ENCODE data around the gene PHLPP1. TPM values are rescaled to one million over a fixed set of nuclear protein-coding genes. Genes with fewer than 3 reads are reported as not detected.

Gene PHLPP1
- total and polyA plus RNA-seq, 8 donors = 2.1 to 77.0 (median 12.5) TPM

- H3K4me3 ChIP-seq = no peak overlapping the region
- H3K27ac ChIP-seq = no peak overlapping the region
- no peaks in the 10 kb centered on the region for H3K4me1 ChIP-seq
- H3K27me3 ChIP-seq = peaks cover 0 to 14% (median 0%) of the 10 kb centered on the region in 3 donors
- TF ChIP-seq POLR2A (IDR thresholded peaks at IDR 0.05) = no peak
- no peak for TF ChIP-seq EP300 (IDR thresholded peaks at IDR 0.05)
- TF ChIP-seq POLR2AphosphoS5 (IDR thresholded peaks at IDR 0.05) = no peak
- 89 to 96% (median 93%) methylated on average over 8 of the region's 8 CpGs for WGBS, 5 donors
- H3K36me3 ChIP-seq = no peaks in the 10 kb centered on the region
- intact Hi-C loops (cut with DNase I; ENCODE audit: low total_unique reads) = no loop called here
- H3K9me3 ChIP-seq = no peaks in the 10 kb centered on the region
- no peak for DNase-seq
Observed at GRCh38 chr18:62991389-62991788, 276.0 kb downstream of the PHLPP1 start.

DNA sequence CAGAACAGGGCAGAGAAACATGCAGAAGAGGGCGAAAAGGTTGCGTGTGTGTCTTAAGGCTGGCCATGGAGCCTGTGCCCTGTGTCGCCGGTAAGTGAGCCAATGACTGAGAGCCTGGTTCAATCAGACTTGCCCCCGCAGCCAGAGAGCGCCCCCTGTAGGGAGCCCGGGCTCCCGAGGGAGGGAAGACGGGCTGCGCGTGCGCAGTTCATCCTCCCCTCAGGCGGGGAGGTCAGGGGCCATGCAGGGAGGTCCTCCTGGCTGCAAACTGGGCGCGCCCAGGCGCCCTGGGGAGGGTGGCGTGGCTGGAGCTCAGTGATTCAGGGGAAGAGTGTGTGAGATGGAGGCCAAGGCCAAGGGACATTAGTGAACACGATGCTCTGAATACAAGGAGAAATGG lies 276.6 kb downstream of the PHLPP1 start:
- Histone ChIP-seq H3K4me1 (no peaks in the 10 kb centered on the region), H3K27me3 (peaks cover 0 to 14% (median 0%) of the 10 kb centered on the region in 3 donors), H3K4me3 (no peak overlapping the region), H3K36me3 (no peaks in the 10 kb centered on the region), H3K9me3 (no peaks in the 10 kb centered on the region), H3K27ac (no peak overlapping the region)
- no peak for DNase-seq
- intact Hi-C loops (cut with DNase I; ENCODE audit: low total_unique reads) = no loop called here
- WGBS, 5 donors = 91 to 96% (median 95%) methylated on average over 17 to 18 of the region's 18 CpGs
- no peak for TF ChIP-seq EP300 (IDR thresholded peaks at IDR 0.05)
- TF ChIP-seq POLR2AphosphoS5 (IDR thresholded peaks at IDR 0.05) = no peak
- TF ChIP-seq POLR2A (IDR thresholded peaks at IDR 0.05) = no peak
- no peak for TF ChIP-seq CTCF (IDR thresholded peaks at IDR 0.05)

GRCh38 chr18:62992877-62993365 lies 277.6 kb downstream of the PHLPP1 start:
- Histone ChIP-seq H3K9me3 (no peaks in the 10 kb centered on the region), H3K36me3 (no peaks in the 10 kb centered on the region), H3K27me3 (peaks cover 0 to 14% (median 0%) of the 10 kb centered on the region in 3 donors), H3K4me3 (no peak overlapping the region), H3K4me1 (no peaks in the 10 kb centered on the region), H3K27ac (no peak overlapping the region)
- DNase-seq = no peak
- intact Hi-C loops (cut with DNase I; ENCODE audit: low total_unique reads) = no loop called here
- TF ChIP-seq EP300 (IDR thresholded peaks at IDR 0.05) = no peak
- TF ChIP-seq POLR2A (IDR thresholded peaks at IDR 0.05) = no peak
- TF ChIP-seq CTCF (IDR thresholded peaks at IDR 0.05) = no peak
- no peak for TF ChIP-seq POLR2AphosphoS5 (IDR thresholded peaks at IDR 0.05)
- WGBS, 5 donors = 90 to 97% (median 90%) methylated on average over 6 of the region's 6 CpGs

GRCh38 chr18:62996566-62996965 lies 281.2 kb downstream of the PHLPP1 start:
- no peak overlapping the region for H3K27ac ChIP-seq
- H3K4me1 ChIP-seq = no peaks in the 10 kb centered on the region
- no peaks in the 10 kb centered on the region for H3K9me3 ChIP-seq
- no peak for DNase-seq
- WGBS, 5 donors = 75 to 87% (median 82%) methylated on average over 9 of the region's 9 CpGs
- peaks cover 0 to 14% (median 0%) of the 10 kb centered on the region in 3 donors for H3K27me3 ChIP-seq
- intact Hi-C loops (cut with DNase I; ENCODE audit: low total_unique reads) = no loop called here
- no peaks in the 10 kb centered on the region for H3K36me3 ChIP-seq
- TF ChIP-seq POLR2A (IDR thresholded peaks at IDR 0.05) (no peak), CTCF (IDR thresholded peaks at IDR 0.05) (no peak)
- H3K4me3 ChIP-seq = no peak overlapping the region

DNA sequence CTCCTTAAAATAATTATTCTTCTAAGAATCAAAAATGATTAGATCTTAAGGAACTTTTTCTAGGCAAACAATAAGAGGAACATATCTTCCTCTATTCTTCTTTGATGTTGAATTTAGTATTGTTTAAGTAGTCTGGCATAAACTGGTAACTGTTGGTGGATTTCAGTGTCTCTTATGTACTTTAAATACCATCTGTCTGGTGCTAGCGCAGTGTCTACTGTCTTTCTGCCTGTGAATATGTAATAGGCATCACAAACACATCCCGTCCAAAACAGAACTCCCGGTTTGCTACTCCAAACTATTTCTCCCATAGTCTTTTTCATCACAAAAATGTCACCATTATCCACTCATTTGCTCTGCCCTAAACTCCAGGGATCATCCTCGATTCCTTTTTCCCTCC lies 281.7 kb downstream of the PHLPP1 start:
- Histone ChIP-seq H3K9me3 (no peaks in the 10 kb centered on the region), H3K4me1 (no peaks in the 10 kb centered on the region), H3K27ac (no peak overlapping the region), H3K4me3 (no peak overlapping the region), H3K27me3 (peaks cover 0 to 14% (median 0%) of the 10 kb centered on the region in 3 donors), H3K36me3 (no peaks in the 10 kb centered on the region)
- intact Hi-C loops (cut with DNase I; ENCODE audit: low total_unique reads) = no loop called here
- no peak for DNase-seq
- TF ChIP-seq CTCF (IDR thresholded peaks at IDR 0.05) (no peak), POLR2AphosphoS5 (IDR thresholded peaks at IDR 0.05) (no peak), POLR2A (IDR thresholded peaks at IDR 0.05) (no peak), EP300 (IDR thresholded peaks at IDR 0.05) (no peak)
- 76 to 83% (median 81%) methylated on average over 4 of the region's 4 CpGs for WGBS, 5 donors

All from stomach (tissue), 9 donors.